Keratinocyte (primary cell): ENCODE measurements around the gene SPRED1. TPM values are rescaled to one million over a fixed set of nuclear protein-coding genes. Genes with fewer than 3 reads are reported as not detected.
"Not testable (repeated sequence)": the region's sequence is repeated elsewhere in the genome, so short reads cannot be mapped to it uniquely, and the experiment has no call there.

Experiments
- DNase-seq: peaks from one replicate; pipeline ENCODE4 v3.0.0-alpha.2; 2011; ENCODE audit warnings: low read depth, missing footprints, low spot score
- FAIRE-seq: peaks from 2 replicates; lab custom pipeline; 2011; peaks lifted over from hg19 to GRCh38; lab: Jason Lieb, UNC
- H2AFZ ChIP-seq: 2 replicates; pipeline ENCODE4 v1.6.0; 2012; ENCODE audit warnings: low read length, control low read depth, inconsistent platforms; ENCODE audit not compliant: control insufficient read depth
- H3K27ac ChIP-seq: 2 replicates; pipeline ENCODE4 v1.5.1; 2011; ENCODE audit warnings: low read length; ENCODE audit not compliant: control insufficient read depth, insufficient read depth
- H3K27me3 ChIP-seq: 3 replicates; pipeline ENCODE4 v1.6.0; 2011; ENCODE audit warnings: low read length; ENCODE audit not compliant: control insufficient read depth, insufficient read depth; ENCODE audit errors: extremely low read depth
- H3K36me3 ChIP-seq, 2 experiments: 2 replicates in 1 of 2; 3 replicates in 1 of 2; pipeline ENCODE4 v1.5.1; 2011; ENCODE audit warnings: low read length in 2 of 2, mild to moderate bottlenecking in 1 of 2; ENCODE audit not compliant: control insufficient read depth in 2 of 2, insufficient read depth in 2 of 2; ENCODE audit errors: extremely low read depth in 1 of 2
- H3K4me1 ChIP-seq: 3 replicates; pipeline ENCODE4 v1.5.1; 2011; ENCODE audit warnings: low read length; ENCODE audit not compliant: control insufficient read depth, insufficient read depth; ENCODE audit errors: extremely low read depth
- H3K4me2 ChIP-seq: 3 replicates; pipeline ENCODE4 v1.6.0; 2011; ENCODE audit warnings: low read depth, low read length; ENCODE audit not compliant: control insufficient read depth, insufficient read depth; ENCODE audit errors: extremely low read depth
- H3K4me3 ChIP-seq, 3 experiments: fragments of 200-600 bp in 1 of 3; sonication (generic) in 1 of 3; 2 replicates in 2 of 3; 3 replicates in 1 of 3; pipeline ENCODE4 v1.5.1; 2011 to 2016; ENCODE audit warnings: low read length in 3 of 3, mild to moderate bottlenecking in 3 of 3, control low read depth in 2 of 3, inconsistent platforms in 1 of 3, low read depth in 1 of 3, mixed read lengths in 1 of 3, mixed run types in 1 of 3, moderate library complexity in 1 of 3; ENCODE audit not compliant: control insufficient read depth in 2 of 3, insufficient read depth in 2 of 3; ENCODE audit errors: extremely low read depth in 1 of 3
- H3K79me2 ChIP-seq: 2 replicates; pipeline ENCODE4 v1.6.0; 2012; ENCODE audit warnings: low read length; ENCODE audit not compliant: control insufficient read depth, insufficient read depth
- H3K9ac ChIP-seq: 3 replicates; pipeline ENCODE4 v1.6.0; 2011; ENCODE audit warnings: low read length; ENCODE audit not compliant: control insufficient read depth, insufficient read depth; ENCODE audit errors: extremely low read depth
- H3K9me1 ChIP-seq: 3 replicates; pipeline ENCODE4 v1.6.0; 2011; ENCODE audit warnings: low read length; ENCODE audit not compliant: control insufficient read depth, insufficient read depth; ENCODE audit errors: extremely low read depth
- H3K9me3 ChIP-seq: 2 replicates; pipeline ENCODE4 v1.5.1; 2012; ENCODE audit warnings: low read depth, low read length; ENCODE audit not compliant: control insufficient read depth
- H4K20me1 ChIP-seq: 3 replicates; pipeline ENCODE4 v1.6.0; 2011; ENCODE audit warnings: low read length; ENCODE audit not compliant: control insufficient read depth, insufficient read depth; ENCODE audit errors: extremely low read depth
- CTCF ChIP-seq, 3 experiments: IDR thresholded peaks in 1 of 3; conservative IDR thresholded peaks in 1 of 3; optimal IDR thresholded peaks in 1 of 3; 2 replicates in 2 of 3; 3 replicates in 1 of 3; pipeline versions ENCODE3 to v1.5.1; 2011; ENCODE audit warnings: low read length in 3 of 3, mild to moderate bottlenecking in 3 of 3, moderate library complexity in 2 of 3, control low read depth in 1 of 3, inconsistent platforms in 1 of 3; ENCODE audit not compliant: insufficient read depth in 2 of 3; ENCODE audit errors: extremely low read depth in 1 of 3
- EZH2 ChIP-seq: IDR thresholded peaks from one replicate; pipeline ENCODE4 v1.6.1; 2012; ENCODE audit warnings: inconsistent platforms, mild to moderate bottlenecking, low read length, moderate library complexity
- dilution Hi-C: fragments of 300-500 bp; cut with MboI; formaldehyde crosslinking; loops from one replicate; pipeline ENCODE4 v1.7.0; 2020; ENCODE audit warnings: low sequenced_read_pairs; ENCODE audit not compliant: extremely low pct_ligation_motif_present
- polyA plus RNA-seq, 5 experiments: library from polyadenylated mRNA; depleted of rRNA in 3 of 5; stranded (reverse) in 3 of 5; stranded (forward) in 1 of 5; unstranded in 1 of 5; fragments of >200 nt; gene quantifications; 1 replicate in 1 of 5; 2 replicates in 3 of 5; 3 replicates in 1 of 5; pipeline versions ENCODE4 v1.2.1 to v1.2.3, GENCODE V29; 2011 to 2012; ENCODE audit warnings: missing spikeins in 2 of 5, low read depth in 1 of 5, low replicate concordance in 1 of 5

Gene SPRED1
- polyA plus RNA-seq, 1 donor (not counting 4 experiments of a cell fraction or from before 2014, with no cell fraction given) = 11.5 TPM

- TF ChIP-seq EZH2 (no peak), CTCF (optimal IDR thresholded peaks at IDR 0.05 in 1 of 3, IDR thresholded peaks at IDR 0.05 in 1 of 3, conservative IDR thresholded peaks at IDR 0.05 in 1 of 3; ENCODE audit: extremely low read depth in 1 of 3, insufficient read depth in 2 of 3, low read length in 3 of 3) (no peak)
- Histone ChIP-seq H3K9ac (no peak overlapping the region), H3K27me3 (no peaks in the 10 kb centered on the region), H3K9me1 (no peaks in the 10 kb centered on the region), H2AFZ (no peak overlapping the region), H3K4me2 (peak overlapping the region; percentile 58), H3K9me3 (no peaks in the 10 kb centered on the region), H3K4me3 (no peak overlapping the region), H3K79me2 (peaks cover 95% of the 10 kb centered on the region), H3K4me1 (peaks cover 12% of the 10 kb centered on the region), H3K36me3 (peaks cover 0 to 2% of the 10 kb centered on the region in 2 experiments), H4K20me1 (peaks cover 5% of the 10 kb centered on the region), H3K27ac (no peak overlapping the region)
- dilution Hi-C loops = no loop called here
- DNase-seq (no peak), FAIRE-seq (peak; percentile 41)
Observed at GRCh38 chr15:38274135-38274534, 21.5 kb downstream of the SPRED1 start.

- peaks cover 5% of the 10 kb centered on the region for H4K20me1 ChIP-seq
- TF ChIP-seq CTCF (optimal IDR thresholded peaks at IDR 0.05 in 1 of 3, IDR thresholded peaks at IDR 0.05 in 1 of 3, conservative IDR thresholded peaks at IDR 0.05 in 1 of 3; ENCODE audit: extremely low read depth in 1 of 3, insufficient read depth in 2 of 3, low read length in 3 of 3) (no peak), EZH2 (no peak)
- no peaks in the 10 kb centered on the region for H3K27me3 ChIP-seq
- FAIRE-seq (no peak), DNase-seq (no peak)
- peaks cover 12% of the 10 kb centered on the region for H3K4me1 ChIP-seq
- no peaks in the 10 kb centered on the region for H3K36me3 ChIP-seq
- no peak overlapping the region for H3K9ac ChIP-seq
- H3K9me3 ChIP-seq = no peaks in the 10 kb centered on the region
- no peak overlapping the region for H3K4me2 ChIP-seq
- H3K27ac ChIP-seq = no peak overlapping the region
- peaks cover 98% of the 10 kb centered on the region for H3K79me2 ChIP-seq
- dilution Hi-C loops = no loop called here
- H3K9me1 ChIP-seq = no peaks in the 10 kb centered on the region
- H2AFZ ChIP-seq = no peak overlapping the region
- no peak overlapping the region for H3K4me3 ChIP-seq
Observed at GRCh38 chr15:38275959-38276358, 23.3 kb downstream of the SPRED1 start.

- H4K20me1 ChIP-seq, H3K9me1 ChIP-seq, dilution Hi-C loops, FAIRE-seq, H3K36me3 ChIP-seq, H3K9ac ChIP-seq, H3K4me3 ChIP-seq, H3K27me3 ChIP-seq, H2AFZ ChIP-seq, H3K9me3 ChIP-seq, H3K4me2 ChIP-seq, DNase-seq, H3K27ac ChIP-seq: not testable (repeated sequence)
- peaks cover 97% of the 10 kb centered on the region for H3K79me2 ChIP-seq
- H3K4me1 ChIP-seq = peaks cover 12% of the 10 kb centered on the region
Observed at GRCh38 chr15:38277281-38277680, 24.6 kb downstream of the SPRED1 start.
